ENCODE measurements around the gene RGS21. TPM values are rescaled to one million over a fixed set of nuclear protein-coding genes. Genes with fewer than 3 reads are reported as not detected.
"Not testable (repeated sequence)": the region's sequence is repeated elsewhere in the genome, so short reads cannot be mapped to it uniquely, and the experiment has no call there.

The RGS21 gene, protein sequence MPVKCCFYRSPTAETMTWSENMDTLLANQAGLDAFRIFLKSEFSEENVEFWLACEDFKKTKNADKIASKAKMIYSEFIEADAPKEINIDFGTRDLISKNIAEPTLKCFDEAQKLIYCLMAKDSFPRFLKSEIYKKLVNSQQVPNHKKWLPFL
- total RNA-seq: not detected
- long read RNA-seq: 0 reads

DNA sequence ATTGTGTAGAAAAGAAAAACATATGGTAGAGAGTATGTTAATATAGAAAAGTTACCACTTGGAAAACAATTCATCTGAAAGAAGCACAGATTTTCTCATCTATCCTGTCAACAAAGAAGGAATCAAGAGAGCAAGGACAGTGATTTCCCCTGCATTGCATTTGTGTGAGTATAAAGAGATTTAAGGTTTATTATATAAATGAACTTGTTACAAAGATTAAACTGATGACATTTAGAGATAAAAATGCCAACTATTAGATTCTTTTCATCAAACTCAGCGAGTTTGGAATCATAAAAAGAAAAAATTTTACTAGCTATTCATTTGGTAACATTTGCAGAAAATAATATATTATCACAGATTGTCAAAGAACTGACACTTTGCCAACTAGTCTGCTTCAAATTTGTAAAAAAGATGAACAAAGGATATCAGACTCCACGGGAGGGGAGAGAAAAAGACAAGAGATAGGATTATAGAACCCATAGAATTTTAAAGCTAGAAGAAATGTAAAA lies at the start of gene RGS21:
TSS of gene RGS21 (plus strand) at position 51 of the 509 bp plus-strand sequence. CDS start 26,045 bp downstream, outside the sequence.
- no peak for ATAC-seq
- intact Hi-C loops (cut with DNase I): no loop called here
- DNase-seq (ENCODE audit: missing footprints): no peak

DNA sequence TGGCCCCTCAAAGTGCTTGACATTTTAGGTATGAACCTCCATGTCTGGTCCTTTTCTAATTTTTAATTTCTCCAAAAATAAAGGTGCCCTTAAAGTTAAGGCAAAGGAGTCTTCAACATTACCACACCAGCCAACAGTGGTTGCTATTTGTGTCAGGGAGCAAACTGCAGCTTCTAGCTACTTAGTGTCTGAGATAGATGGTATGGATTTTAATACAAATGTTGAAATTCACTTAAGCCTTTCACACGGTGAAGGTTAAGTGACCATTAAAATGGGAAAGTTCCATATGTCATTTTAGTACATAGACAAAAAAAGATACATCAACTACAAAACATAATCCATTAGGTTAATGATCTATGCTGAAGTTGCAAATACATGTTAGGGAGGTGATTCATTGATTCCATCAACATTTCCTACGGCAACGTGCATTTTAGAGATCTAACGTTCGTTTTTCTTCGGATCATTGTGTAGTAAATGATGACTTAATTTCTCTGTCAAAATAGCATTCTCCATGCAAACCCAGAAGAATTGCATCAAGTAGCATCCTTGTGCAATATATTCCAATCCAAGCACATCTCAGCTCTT lies 48.2 kb upstream of the RGS21 start:
- intact Hi-C loops (cut with DNase I): no loop called here
- ATAC-seq: no peak
- no peak for DNase-seq (ENCODE audit: missing footprints)

DNA sequence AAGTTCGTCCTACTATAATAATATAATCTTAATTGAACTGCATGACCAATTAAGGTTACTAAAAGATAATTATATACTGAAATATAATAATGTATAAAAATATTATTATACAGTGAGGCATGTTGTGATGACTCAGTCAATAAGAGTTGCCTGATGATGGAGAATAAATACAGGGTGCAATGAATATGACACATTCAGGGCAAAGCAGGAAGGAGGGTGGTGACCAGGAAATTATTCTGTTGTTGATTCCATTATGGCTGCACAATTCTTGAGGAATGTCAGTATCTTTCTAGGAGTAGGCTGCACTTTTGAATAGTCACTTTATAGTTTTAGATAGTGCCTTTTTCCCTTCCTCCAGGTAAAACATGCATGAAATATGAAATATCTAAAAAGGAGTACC lies 46.4 kb upstream of the RGS21 start:
- no peak for ATAC-seq
- DNase-seq (ENCODE audit: missing footprints): no peak
- intact Hi-C loops (cut with DNase I): no loop called here

DNA sequence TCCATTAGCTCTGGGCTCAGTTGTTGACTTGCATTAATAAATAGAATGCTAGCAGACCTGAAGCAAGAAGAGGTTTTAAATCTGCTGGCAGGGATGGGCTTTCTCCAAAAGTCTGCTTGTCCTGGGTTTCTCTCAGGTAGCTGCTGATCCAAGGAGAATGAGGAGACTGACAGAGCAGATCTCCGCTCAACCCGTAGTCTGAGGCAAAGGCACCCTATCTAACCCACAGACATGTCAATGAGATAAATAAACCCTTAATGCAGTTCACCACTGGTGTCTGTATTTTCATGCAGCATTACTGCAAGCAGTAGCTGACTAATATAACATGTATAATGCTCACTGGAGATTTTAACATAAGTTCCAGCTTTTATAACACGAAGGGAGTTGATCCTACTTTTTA lies 44.1 kb upstream of the RGS21 start:
- DNase-seq (ENCODE audit: missing footprints) (no peak), ATAC-seq (no peak)
- intact Hi-C loops (cut with DNase I): no loop called here

DNA sequence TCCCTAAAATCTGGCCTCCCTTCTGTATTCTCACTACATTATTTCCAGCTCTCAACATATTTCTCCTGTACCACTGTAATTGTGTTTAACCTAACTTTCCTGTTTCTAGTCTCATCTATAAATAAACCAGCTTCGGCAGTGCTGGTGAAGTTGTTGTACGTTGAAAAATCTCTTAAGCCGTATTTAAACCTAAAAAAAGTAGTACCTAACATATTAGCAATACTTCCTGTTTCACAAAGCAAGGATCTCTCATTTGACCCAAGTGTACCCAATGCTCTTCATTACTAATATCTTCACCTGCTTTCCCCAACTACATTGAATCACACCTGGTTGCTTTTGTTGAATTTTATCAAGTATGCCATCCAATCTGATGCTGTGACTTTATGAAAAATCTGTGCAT lies 42.2 kb upstream of the RGS21 start:
- intact Hi-C loops (cut with DNase I): no loop called here
- ATAC-seq: no peak
- no peak for DNase-seq (ENCODE audit: missing footprints)

DNA sequence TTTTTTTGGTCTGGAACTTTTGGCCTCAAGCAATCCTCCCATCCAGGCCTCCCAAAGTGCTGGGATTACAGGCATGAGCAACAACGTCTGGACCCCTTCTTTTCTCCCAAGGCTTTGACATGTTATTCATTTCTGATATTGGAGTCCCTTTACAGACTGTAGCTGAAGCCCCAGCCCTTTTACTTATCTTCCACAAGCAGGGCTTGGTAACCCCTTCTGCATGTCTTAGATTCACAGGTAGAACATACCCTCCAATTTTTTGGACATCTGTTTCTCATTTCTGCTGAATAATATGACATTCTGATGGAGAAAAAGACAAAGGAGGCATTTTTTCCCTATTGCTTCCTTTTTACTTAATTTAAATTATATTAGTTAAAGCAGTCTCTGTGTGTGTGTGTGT lies 39.2 kb upstream of the RGS21 start:
- intact Hi-C loops (cut with DNase I): no loop called here
- ATAC-seq (no peak), DNase-seq (ENCODE audit: missing footprints) (no peak)

DNA sequence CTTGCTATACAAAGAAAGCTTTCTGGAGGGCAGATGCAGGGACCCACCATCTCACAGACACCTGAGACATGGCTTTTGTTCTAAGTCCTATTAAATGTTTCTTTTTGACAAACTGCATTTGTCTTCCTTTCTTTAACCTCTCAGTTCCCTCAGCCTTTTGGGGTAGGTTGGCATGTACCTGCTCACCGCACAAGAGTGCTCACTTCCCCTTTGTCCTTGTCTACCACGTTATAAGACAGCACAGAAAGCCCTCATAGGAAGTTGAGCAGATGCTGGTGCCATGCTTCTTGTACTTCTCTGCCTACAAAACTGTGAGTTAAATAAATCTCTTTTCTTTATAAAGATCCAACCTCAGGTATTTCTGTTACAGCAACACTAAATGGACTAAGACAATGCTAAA lies 31.9 kb upstream of the RGS21 start:
- ATAC-seq (no peak), DNase-seq (ENCODE audit: missing footprints) (no peak)
- intact Hi-C loops (cut with DNase I): no loop called here

DNA sequence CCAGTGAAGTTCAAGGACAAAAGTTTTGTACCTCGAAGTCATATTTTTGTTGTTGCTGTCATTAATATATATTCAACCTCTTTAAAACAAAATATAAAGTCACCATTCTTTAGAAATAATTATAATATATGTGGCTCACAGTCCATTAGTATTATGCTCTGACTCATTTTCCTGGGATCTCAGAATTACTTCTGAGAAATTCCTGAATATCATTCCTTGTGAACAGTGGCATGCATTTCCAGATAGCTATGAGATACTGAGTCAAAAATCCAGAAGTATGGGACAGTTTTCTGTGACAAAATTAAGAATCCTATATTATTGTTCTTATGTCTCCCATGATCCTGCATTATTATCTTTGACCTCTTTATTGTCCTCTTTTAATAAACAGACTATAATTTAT lies 13.8 kb upstream of the RGS21 start:
- intact Hi-C loops (cut with DNase I): no loop called here
- ATAC-seq (no peak), DNase-seq (ENCODE audit: missing footprints) (no peak)

DNA sequence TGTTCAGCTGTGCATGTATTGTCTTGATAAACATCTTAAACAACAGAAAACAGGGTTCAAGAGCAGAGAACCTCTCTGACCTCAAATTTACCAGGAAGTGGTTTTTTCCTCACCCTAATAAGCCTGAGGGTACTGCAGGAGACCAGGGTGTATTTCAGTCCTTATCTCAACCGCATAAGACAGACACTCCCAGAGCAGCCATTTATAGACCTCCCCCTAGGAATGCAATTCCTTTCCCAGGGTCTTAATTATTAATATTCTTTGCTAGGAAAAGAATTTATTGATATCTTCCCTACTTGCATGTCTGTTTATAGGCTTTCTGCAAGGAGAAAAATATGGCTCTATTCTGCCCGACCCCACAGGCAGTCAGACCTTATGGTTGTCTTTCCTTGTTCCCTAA lies 8.5 kb upstream of the RGS21 start:
- ATAC-seq; intact Hi-C loops (cut with DNase I); DNase-seq (ENCODE audit: missing footprints): not testable (repeated sequence)

DNA sequence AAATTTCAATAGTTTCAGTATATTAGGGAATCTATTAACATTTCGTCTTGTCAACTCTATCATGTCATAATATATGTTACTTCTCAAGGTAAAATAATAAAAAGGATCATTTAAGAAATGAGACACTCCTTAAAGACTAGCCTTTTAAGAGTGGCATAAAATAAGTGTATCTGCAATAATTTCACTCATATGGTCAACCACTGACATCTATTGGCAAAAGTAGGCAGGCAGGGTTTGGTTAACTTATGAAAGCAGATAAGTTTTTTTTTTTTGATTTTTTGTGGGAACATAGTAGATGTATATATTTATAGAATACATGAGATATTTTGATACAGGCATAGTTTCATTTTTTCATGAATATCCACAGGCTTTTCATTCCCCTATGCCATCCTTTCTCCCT lies 5.5 kb upstream of the RGS21 start:
- intact Hi-C loops (cut with DNase I): loop anchor here (5.0 kb wide), 1 partner anchor 319 kb away; no protein-coding TSS in a partner anchor
- DNase-seq (ENCODE audit: missing footprints): no peak
- no peak for ATAC-seq

DNA sequence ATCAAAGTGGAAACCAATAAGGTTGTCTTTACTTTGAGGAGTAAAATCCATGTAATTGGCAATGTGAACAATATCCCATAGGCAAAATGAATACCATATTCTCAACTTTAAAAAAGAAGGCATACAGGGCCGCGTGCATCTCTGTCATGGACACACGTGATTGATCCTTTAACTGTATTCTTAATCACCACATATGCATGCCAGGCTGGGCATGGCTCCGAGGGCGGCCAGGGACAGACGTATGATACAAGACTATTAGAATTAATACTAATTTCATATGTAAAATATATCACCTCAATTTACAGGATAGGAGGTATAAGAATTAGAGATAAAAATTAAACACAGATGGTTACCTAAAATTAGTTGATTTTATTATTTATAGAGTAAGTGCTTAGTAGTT lies 11.2 kb downstream of the RGS21 start:
- no peak for DNase-seq (ENCODE audit: missing footprints)
- ATAC-seq: no peak
- intact Hi-C loops (cut with DNase I): no loop called here

DNA sequence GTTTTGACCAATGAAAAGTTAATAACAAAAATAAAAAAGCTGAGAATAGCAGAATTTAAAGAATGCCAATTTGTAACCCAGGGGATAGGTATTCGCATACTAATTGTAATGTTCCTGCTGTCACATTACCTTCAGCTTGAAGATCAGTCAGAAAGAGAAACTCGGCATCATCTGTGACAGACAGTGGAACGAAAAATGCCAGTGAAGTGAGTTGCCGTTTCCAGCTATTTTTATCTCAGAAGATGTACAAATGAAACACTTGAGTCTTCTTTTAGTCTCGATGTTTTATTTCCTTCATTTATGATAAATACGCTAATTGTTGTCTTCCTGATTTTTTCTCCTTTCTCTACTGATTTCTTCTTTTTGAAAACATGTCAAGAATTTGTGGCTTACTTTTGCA lies 26.1 kb downstream of the RGS21 start:
- no peak for ATAC-seq
- DNase-seq (ENCODE audit: missing footprints): no peak
- intact Hi-C loops (cut with DNase I): no loop called here

DNA sequence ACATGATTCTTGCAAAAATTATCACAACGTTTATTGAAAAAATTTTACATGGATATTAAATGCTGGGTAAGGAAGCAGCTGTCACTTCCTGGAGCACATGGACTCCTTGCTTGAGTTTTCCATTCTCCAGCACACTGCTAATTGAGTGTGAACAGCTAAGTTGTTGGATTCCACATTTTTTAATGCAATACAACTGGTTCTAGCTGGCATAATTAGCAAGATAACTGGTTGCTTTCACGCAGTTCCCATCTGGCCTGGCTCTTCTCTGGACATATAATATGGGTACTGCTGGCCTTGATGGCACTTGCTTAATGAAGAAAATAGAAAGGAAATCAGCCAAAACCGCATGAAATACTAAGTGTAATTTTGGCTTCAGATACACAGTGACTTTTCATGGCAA lies 26.6 kb downstream of the RGS21 start:
- DNase-seq (ENCODE audit: missing footprints) (no peak), ATAC-seq (no peak)
- intact Hi-C loops (cut with DNase I): no loop called here

DNA sequence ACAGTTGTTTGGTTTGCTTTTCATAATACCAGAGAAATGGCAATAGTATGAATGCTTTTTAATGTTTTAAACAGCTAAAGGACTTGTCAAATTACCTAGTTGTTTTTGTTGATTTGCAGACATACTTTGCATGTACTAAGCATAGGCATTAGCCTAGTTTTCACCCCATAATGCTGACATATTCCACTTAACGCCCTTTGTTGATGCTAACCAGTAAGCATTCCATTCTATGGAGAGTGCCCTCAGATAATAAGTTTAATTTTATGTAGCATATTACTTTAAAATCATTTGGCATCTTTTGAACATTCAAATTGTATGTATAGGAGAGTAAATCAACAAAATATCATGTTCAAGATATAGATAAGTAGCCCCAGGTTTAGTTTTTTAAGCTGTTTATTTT lies 32.5 kb downstream of the RGS21 start:
- no peak for DNase-seq (ENCODE audit: missing footprints)
- no peak for ATAC-seq
- intact Hi-C loops (cut with DNase I): no loop called here

DNA sequence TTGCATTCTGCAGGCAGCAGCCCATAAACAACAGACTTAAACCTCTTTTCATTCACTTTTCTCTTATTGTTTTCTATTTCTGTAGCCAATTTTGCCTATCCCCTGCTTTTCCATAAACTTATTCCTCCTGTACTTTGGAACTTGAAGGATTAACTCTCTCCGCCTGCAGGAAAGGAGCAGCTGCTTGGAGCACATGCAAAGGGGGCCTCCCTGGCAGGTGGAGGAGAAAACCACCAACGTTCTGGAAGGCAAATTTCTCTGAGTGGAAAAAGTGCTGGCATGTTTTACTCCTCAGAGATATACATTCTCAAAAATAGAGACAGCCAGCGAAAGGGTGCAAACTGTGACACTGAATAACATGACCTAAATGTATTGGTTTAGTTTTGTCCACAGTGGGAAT lies 33.6 kb downstream of the RGS21 start:
- DNase-seq (ENCODE audit: missing footprints): no peak
- no peak for ATAC-seq
- intact Hi-C loops (cut with DNase I): no loop called here

DNA sequence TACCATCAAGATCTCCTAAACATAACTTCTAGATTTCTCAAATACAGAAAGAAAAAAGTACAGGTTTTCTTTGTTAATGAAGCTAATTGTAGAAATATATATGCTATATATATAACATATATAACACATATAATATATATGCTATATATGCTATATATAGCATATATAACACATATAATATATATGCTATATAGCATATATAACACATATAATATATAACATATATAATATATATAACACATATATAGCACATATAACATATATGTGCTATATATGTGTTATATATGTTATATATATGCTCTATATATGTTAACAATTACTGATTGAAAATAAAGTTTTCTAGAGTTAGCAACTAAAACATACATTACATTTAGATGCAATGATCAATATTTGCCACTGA lies 34.8 kb downstream of the RGS21 start:
- no peak for DNase-seq (ENCODE audit: missing footprints)
- intact Hi-C loops (cut with DNase I): no loop called here
- no peak for ATAC-seq

DNA sequence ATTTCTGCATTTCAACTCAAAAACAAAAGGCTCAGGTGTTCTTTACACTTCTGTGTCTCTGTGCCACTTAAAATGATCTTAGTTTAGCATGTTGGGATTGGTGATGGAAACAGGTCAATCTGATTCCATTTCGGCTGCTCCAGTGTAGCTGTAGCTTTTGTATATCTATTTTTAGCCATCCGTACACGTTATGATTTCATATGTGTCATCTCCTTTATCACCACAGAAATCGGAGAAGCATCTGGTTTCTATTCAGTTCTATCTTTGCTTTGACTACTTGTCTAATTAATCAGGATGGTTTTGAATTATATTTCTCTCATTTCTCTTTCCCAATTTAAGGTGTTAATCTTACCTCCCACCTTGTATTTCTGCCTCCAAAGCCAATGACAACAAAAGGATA lies 41.1 kb downstream of the RGS21 start:
- intact Hi-C loops (cut with DNase I): no loop called here
- DNase-seq (ENCODE audit: missing footprints): no peak
- no peak for ATAC-seq

DNA sequence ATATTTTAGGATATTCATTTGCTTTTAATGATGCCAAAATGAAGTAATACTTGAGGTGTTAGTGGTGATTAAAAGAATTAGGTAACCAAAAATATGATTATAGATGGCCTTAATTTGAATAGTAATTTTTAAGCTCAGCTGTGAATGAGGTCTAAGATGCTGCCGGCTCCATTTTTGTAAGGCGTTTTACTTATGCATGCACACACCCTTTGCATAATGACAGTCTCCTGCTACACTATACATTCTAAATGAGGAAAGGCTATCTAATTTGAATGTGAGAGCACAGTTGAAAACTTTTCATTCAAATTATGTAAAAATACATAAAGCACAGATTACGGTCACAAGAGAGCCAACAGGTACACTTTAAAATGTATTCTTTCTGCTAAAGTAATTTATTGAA lies 41.6 kb downstream of the RGS21 start:
- no peak for ATAC-seq
- no peak for DNase-seq (ENCODE audit: missing footprints)
- intact Hi-C loops (cut with DNase I): no loop called here

DNA sequence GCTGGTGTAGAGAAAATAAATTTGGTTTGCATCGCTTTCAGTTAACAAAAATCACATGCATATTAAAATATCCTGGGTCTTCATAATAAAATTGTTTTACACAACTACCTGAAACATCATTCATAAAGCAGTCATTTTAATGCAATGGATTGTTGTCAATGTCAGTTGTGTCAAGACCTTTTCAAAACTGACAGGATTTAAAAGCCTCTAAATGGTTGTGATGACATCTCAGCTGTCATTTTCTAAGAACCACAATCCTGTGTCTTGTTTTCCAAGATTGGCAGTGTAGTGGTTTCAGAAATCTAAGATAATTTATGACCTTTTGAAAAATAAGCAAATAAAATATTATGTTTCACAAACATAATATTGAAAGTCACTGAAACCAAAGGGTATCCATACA lies 42.0 kb downstream of the RGS21 start:
- ATAC-seq (no peak), DNase-seq (ENCODE audit: missing footprints) (no peak)
- intact Hi-C loops (cut with DNase I): no loop called here

DNA sequence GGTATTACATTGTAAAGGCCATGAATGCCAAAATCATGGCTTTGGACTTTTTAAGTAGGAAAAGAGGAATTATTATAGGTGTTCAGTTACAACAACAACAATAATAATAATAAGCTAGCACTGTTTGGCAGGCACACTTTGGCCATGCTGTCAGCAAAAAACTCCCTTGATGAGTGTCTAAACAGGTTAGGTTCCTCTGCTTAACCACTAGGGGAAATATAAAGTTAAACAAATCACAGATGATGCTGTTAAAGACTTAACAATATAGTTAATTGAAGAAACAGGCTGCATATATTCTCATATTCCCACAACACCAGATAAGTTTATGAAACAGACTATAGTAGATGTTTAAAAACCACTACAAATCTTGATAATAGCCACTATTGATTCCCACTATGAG lies 46.4 kb downstream of the RGS21 start:
- no peak for ATAC-seq
- DNase-seq (ENCODE audit: missing footprints): no peak
- intact Hi-C loops (cut with DNase I): no loop called here

DNA sequence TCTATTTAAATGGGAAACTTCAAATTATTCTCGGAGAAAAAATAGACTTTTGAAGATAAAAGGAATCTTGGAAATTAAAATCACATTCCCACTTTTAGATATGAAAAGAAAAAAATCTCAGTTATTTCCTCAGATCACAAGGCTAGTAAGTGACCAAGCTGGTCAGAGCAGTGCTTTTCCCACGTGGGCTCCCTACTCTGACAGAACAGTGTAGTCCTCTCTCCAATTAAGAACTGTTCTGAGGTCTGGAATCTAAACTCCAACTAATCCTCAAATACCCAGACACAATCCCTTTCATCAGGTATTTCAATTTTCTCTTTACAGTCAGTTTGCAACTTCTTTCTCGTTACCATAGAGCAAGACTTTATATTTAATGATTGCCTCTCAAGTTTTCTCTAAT lies 50.6 kb downstream of the RGS21 start:
- no peak for DNase-seq (ENCODE audit: missing footprints)
- no peak for ATAC-seq
- intact Hi-C loops (cut with DNase I): no loop called here

All from Right ventricle myocardium inferior (tissue), 1 donor.